Measurements from ENCODE around the gene WBP1.

Gene WBP1

DNA sequence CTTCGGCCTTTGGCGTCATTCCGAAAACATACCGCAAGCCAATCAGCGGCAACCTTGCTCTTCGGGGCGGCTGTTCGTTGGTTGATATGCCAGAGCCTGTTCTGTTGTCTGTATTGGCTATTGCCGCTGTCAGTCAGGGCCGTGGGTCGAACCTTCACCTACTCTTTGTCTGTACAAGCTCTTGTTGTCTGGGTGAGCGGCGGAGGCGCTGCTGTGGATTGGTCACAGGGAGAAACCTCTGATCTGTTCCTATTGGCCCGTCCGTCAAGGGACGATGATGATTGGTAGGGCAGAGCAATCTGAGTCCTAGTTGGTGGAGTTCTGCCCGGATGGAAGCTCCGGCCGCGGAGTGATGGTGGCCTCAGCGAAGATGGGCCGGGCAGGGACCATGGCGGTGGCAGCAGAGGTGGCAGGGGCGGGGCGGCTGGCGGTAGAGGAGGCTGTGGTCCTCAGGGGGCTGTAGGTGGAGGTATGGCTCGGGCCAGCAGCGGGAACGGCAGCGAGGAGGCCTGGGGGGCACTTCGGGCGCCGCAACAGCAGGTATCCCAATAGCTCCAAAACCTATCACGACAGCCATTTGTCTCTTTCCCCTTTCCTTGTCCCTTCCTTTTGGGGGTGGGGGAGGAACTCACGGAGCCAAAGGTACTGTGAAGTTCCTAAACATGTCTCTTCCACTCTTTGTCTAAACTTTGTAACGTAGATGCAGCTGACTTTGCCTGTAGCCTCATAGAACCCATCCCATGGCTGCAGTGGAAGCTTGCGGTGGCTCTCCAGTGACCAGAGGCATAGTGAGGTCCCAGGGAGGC lies at the start of gene WBP1:
WBP1 (plus strand) TSS at position 307 of the 806 bp plus-strand sequence; CDS start at position 472, 165 bp downstream.
- H3K27me3 ChIP-seq (ENCODE audit: insufficient read depth, low read length, poor library complexity, severe bottlenecking): no peaks in the 10 kb centered on the region
- peak within 1 kb of the TSS; percentile 93 for H2AFZ ChIP-seq (ENCODE audit: low read length)
- peaks cover 24% of the 10 kb centered on the region for H3K4me1 ChIP-seq (ENCODE audit: insufficient read depth, low read length, poor library complexity, severe bottlenecking)
- no peaks in the 10 kb centered on the region; the same call in 1 of the 2 replicates for H3K36me3 ChIP-seq (ENCODE audit: insufficient read depth, low read length)
- TF ChIP-seq, protein P1, sequence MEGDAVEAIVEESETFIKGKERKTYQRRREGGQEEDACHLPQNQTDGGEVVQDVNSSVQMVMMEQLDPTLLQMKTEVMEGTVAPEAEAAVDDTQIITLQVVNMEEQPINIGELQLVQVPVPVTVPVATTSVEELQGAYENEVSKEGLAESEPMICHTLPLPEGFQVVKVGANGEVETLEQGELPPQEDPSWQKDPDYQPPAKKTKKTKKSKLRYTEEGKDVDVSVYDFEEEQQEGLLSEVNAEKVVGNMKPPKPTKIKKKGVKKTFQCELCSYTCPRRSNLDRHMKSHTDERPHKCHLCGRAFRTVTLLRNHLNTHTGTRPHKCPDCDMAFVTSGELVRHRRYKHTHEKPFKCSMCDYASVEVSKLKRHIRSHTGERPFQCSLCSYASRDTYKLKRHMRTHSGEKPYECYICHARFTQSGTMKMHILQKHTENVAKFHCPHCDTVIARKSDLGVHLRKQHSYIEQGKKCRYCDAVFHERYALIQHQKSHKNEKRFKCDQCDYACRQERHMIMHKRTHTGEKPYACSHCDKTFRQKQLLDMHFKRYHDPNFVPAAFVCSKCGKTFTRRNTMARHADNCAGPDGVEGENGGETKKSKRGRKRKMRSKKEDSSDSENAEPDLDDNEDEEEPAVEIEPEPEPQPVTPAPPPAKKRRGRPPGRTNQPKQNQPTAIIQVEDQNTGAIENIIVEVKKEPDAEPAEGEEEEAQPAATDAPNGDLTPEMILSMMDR (conservative IDR thresholded peaks at IDR 0.05; ENCODE audit: low read length): no peak
- no peak for TF ChIP-seq EZH2phosphoT487 (IDR thresholded peaks at IDR 0.05; ENCODE audit: borderline replicate concordance)
- H3K9me2 ChIP-seq (replicated peaks; ENCODE audit: low read depth, low read length): no peaks in the 10 kb centered on the region
- peak within 1 kb of the TSS; percentile 98 for H3K4me2 ChIP-seq (ENCODE audit: low read depth, low read length, poor library complexity, severe bottlenecking)
- H3K4me3 ChIP-seq (ENCODE audit: low read length, poor library complexity, severe bottlenecking): peak within 1 kb of the TSS; percentile 97
- H3F3A ChIP-seq (ENCODE audit: low read depth): peaks cover 9% of the 10 kb centered on the region
- H3K9ac ChIP-seq (ENCODE audit: low read depth, low read length, poor library complexity, severe bottlenecking): peak within 1 kb of the TSS; percentile 95
- H3K9me3 ChIP-seq (ENCODE audit: insufficient read depth, low read depth, low read length): no peaks in the 10 kb centered on the region
- H3K79me2 ChIP-seq (ENCODE audit: insufficient read depth, low read length): peaks cover 40% of the 10 kb centered on the region
- peaks cover 7% of the 10 kb centered on the region for H4K20me1 ChIP-seq (ENCODE audit: insufficient read depth, low read length, poor library complexity, severe bottlenecking)

DNA sequence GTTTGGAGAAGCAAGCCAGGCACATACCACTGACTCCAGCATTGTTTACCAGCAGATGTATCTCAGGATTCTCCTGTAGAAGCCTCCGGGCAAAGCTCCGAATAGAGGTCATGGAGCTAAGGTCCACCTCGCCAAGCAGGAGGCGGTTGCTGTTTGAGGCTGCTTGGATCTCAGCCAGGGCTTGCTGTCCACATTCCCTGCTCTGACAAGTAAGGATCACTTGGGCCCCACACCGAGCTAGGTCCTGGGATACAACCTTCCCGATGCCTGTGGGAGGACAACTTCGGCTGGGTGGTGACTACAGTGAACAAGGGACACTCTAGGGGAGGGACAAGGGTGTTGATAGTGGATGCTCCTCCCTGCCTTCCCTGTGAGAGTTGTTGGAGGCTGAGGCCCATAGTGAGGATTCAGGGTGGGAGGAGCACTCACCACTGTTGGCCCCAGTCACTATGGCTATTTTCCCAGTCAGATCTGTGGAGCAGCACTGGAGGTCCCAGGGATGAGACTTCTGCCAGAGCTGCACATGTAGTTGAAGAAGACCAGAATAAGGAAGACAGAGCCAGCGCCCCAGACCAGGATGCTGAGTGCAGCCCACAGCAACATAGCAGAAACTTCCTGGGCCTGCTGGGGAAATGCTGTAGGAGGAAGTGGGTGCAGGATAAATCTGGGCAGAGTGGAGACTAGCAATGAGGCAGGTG lies 45.1 kb upstream of the WBP1 start:
- Histone ChIP-seq H4K20me1 (ENCODE audit: insufficient read depth, low read length, poor library complexity, severe bottlenecking) (no peaks in the 10 kb centered on the region), H3K27me3 (ENCODE audit: insufficient read depth, low read length, poor library complexity, severe bottlenecking) (no peaks in the 10 kb centered on the region), H3K9me3 (ENCODE audit: insufficient read depth, low read depth, low read length) (no peaks in the 10 kb centered on the region), H3K4me3 (ENCODE audit: low read length, poor library complexity, severe bottlenecking) (no peak overlapping the region), H3K79me2 (ENCODE audit: insufficient read depth, low read length) (no peaks in the 10 kb centered on the region), H3K36me3 (ENCODE audit: insufficient read depth, low read length) (no peaks in the 10 kb centered on the region), H3K4me2 (ENCODE audit: low read depth, low read length, poor library complexity, severe bottlenecking) (no peak overlapping the region), H3F3A (ENCODE audit: low read depth) (no peaks in the 10 kb centered on the region), H3K9ac (ENCODE audit: low read depth, low read length, poor library complexity, severe bottlenecking) (no peak overlapping the region), H3K4me1 (ENCODE audit: insufficient read depth, low read length, poor library complexity, severe bottlenecking) (no peaks in the 10 kb centered on the region), H2AFZ (ENCODE audit: low read length) (0 out of 2 replicates have a peak overlapping the region, but pooled peaks have one; percentile 41), H3K9me2 (replicated peaks; ENCODE audit: low read depth, low read length) (no peaks in the 10 kb centered on the region)
- TF ChIP-seq, protein P1 (conservative IDR thresholded peaks at IDR 0.05; ENCODE audit: low read length): no peak
- TF ChIP-seq EZH2phosphoT487 (IDR thresholded peaks at IDR 0.05; ENCODE audit: borderline replicate concordance): no peak

DNA sequence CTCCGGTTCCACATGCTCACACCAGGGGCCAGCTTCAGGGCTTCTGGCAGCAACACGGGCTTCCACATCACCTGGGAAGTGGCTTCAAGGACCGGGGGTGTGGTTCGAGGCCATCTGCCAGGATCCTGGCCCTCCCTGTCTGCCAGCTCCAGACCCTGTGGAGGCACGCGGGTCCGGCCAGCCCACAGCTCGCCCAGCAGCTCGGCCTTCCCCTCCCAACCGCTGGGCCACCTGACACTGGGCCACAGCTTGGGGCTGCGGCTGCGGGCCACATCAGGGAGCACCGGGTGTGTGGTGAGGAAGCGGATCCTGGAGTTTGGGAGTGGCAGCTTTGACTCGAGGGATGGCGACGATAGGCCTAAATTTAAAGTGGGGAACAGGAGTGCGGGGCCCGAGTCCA lies 43.8 kb upstream of the WBP1 start:
- no peak overlapping the region for H3K4me2 ChIP-seq (ENCODE audit: low read depth, low read length, poor library complexity, severe bottlenecking)
- H3K27me3 ChIP-seq (ENCODE audit: insufficient read depth, low read length, poor library complexity, severe bottlenecking): no peaks in the 10 kb centered on the region
- H3K79me2 ChIP-seq (ENCODE audit: insufficient read depth, low read length): no peaks in the 10 kb centered on the region
- no peaks in the 10 kb centered on the region for H3F3A ChIP-seq (ENCODE audit: low read depth)
- no peaks in the 10 kb centered on the region for H3K36me3 ChIP-seq (ENCODE audit: insufficient read depth, low read length)
- no peak overlapping the region for H3K9ac ChIP-seq (ENCODE audit: low read depth, low read length, poor library complexity, severe bottlenecking)
- H3K4me3 ChIP-seq (ENCODE audit: low read length, poor library complexity, severe bottlenecking): no peak overlapping the region
- TF ChIP-seq EZH2phosphoT487 (IDR thresholded peaks at IDR 0.05; ENCODE audit: borderline replicate concordance): no peak
- TF ChIP-seq, protein P1 (conservative IDR thresholded peaks at IDR 0.05; ENCODE audit: low read length): no peak
- no peaks in the 10 kb centered on the region for H4K20me1 ChIP-seq (ENCODE audit: insufficient read depth, low read length, poor library complexity, severe bottlenecking)
- H2AFZ ChIP-seq (ENCODE audit: low read length): no peak overlapping the region
- H3K4me1 ChIP-seq (ENCODE audit: insufficient read depth, low read length, poor library complexity, severe bottlenecking): no peaks in the 10 kb centered on the region
- no peaks in the 10 kb centered on the region for H3K9me2 ChIP-seq (replicated peaks; ENCODE audit: low read depth, low read length)
- H3K9me3 ChIP-seq (ENCODE audit: insufficient read depth, low read depth, low read length): no peaks in the 10 kb centered on the region
